Mammary epithelial cell (primary cell): ENCODE results near the gene FBXO42.

Source experiments
- CTCF ChIP-seq, 2 donors: IDR thresholded peaks in 1 of 2; conservative IDR thresholded peaks in 1 of 2; 2 replicates each; pipeline ENCODE4 v1.5.1; 2011 to 2012; ENCODE audit warnings: inconsistent platforms in 2 of 2, low read length in 2 of 2, mild to moderate bottlenecking in 2 of 2, control low read depth in 1 of 2, low read depth in 1 of 2; ENCODE audit not compliant: insufficient read depth in 1 of 2; ENCODE audit errors: extremely low read depth in 1 of 2
- EZH2 ChIP-seq: IDR thresholded peaks from 2 replicates; pipeline ENCODE4 v1.6.1; 2012; ENCODE audit warnings: low read length, inconsistent platforms, borderline replicate concordance

DNA sequence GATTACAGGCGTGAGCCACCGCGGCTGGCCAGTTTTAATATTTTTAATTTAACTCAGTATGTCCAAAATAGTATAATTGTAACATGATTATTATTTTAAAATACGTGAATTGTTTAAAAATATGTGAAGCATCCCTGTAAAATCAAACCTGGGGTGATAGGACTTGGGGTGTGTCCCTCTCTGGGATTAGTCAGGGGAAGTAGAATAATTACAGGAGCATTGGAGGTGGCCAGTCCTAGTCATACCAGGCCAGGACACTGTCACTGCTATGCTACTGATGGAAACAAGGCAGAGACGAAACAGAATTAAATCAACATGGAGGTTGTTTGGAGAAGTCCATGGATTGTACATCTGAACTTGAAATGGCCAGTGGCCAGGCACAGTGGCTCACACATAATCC, 31.6 kb upstream of the FBXO42 start:
- TF ChIP-seq CTCF (conservative IDR thresholded peaks at IDR 0.05 in 1 of 2, IDR thresholded peaks at IDR 0.05 in 1 of 2; ENCODE audit: extremely low read depth in 1 of 2, insufficient read depth in 1 of 2, low read depth in 1 of 2, low read length in 2 of 2) (no peak), EZH2 (no peak)
